OCI-LY7 (cell line): ENCODE data around the gene NOVA2. TPM values are rescaled to one million over a fixed set of nuclear protein-coding genes. Genes with fewer than 3 reads are reported as not detected.
A peak's percentile ranks its signal among the peaks of the same experiment; 100 is the strongest.

Experiments used
- BruUV-seq: library from RNA; stranded (reverse); fragments of 400-500 nt; replicated peaks from 2 replicates; lab custom pipeline; 2021; lab: Mats Ljungman, UMichigan
- CTCF ChIA-PET: fragments of 300-600 bp; sonication (Branson Sonifier 250); formaldehyde crosslinking; loops from one replicate; lab custom pipeline; 2022; ENCODE audit warnings: antibody characterized with exemption; ENCODE audit not compliant: unreplicated experiment; lab: Charles Lee
- POLR2A ChIA-PET: fragments of 300-600 bp; sonication (Branson Sonifier 250); formaldehyde crosslinking; loops from one replicate; lab custom pipeline; 2022; ENCODE audit warnings: antibody characterized with exemption; lab: Charles Lee
- DNase-seq: peaks from one replicate; pipeline ENCODE4 v3.0.0-alpha.2; 2015; ENCODE audit warnings: low spot score
- H2AFZ ChIP-seq: fragments of 200-600 bp; sonication (generic), shearing (Covaris generic); 2 replicates; pipeline ENCODE4 v1.6.1; 2014; ENCODE audit warnings: mild to moderate bottlenecking, antibody characterized with exemption, low read length, moderate library complexity
- H3K27ac ChIP-seq: fragments of 200-600 bp; sonication (generic); 2 replicates; pipeline ENCODE4 v1.5.1; 2014; ENCODE audit warnings: mixed run types, low read depth, mild to moderate bottlenecking, moderate library complexity, low read length, inconsistent platforms; ENCODE audit not compliant: poor library complexity, severe bottlenecking
- H3K36me3 ChIP-seq: fragments of 200-600 bp; sonication (generic); 2 replicates; pipeline ENCODE4 v1.6.1; 2014; ENCODE audit warnings: mild to moderate bottlenecking, antibody characterized with exemption, low read length, moderate library complexity, mixed read lengths; ENCODE audit not compliant: insufficient read depth
- H3K4me1 ChIP-seq: fragments of 200-600 bp; sonication (generic); 2 replicates; pipeline ENCODE4 v1.5.1; 2014; ENCODE audit warnings: mild to moderate bottlenecking, low read length; ENCODE audit not compliant: insufficient read depth, poor library complexity, severe bottlenecking
- H3K4me2 ChIP-seq: fragments of 200-600 bp; sonication (generic); 2 replicates; pipeline ENCODE4 v1.6.1; 2014; ENCODE audit warnings: mild to moderate bottlenecking, low read length
- H3K4me3 ChIP-seq: fragments of 200-600 bp; sonication (generic); 2 replicates; pipeline ENCODE4 v1.5.1; 2014; ENCODE audit warnings: mild to moderate bottlenecking, low read depth, low read length; ENCODE audit not compliant: poor library complexity, severe bottlenecking
- H3K79me2 ChIP-seq: fragments of 200-600 bp; sonication (generic); 2 replicates; pipeline ENCODE4 v1.6.1; 2016; ENCODE audit warnings: low read depth, mild to moderate bottlenecking, low read length, moderate library complexity, mixed read lengths; ENCODE audit not compliant: insufficient read depth
- H3K9me2 ChIP-seq: fragments of 200-600 bp; sonication (generic); 2 replicates; pipeline ENCODE4 v1.6.1; 2016; ENCODE audit warnings: mild to moderate bottlenecking, low read length, mixed read lengths; ENCODE audit not compliant: insufficient read depth
- H3K9me3 ChIP-seq: fragments of 200-600 bp; sonication (generic); 2 replicates; pipeline ENCODE4 v1.6.1; 2014; ENCODE audit warnings: mild to moderate bottlenecking, mixed run types, low read length, mixed read lengths
- H4K20me1 ChIP-seq: fragments of 200-600 bp; sonication (generic); 2 replicates; pipeline ENCODE4 v1.6.1; 2014; ENCODE audit warnings: mild to moderate bottlenecking, antibody characterized with exemption, low read length, moderate library complexity, mixed read lengths; ENCODE audit not compliant: insufficient read depth
- CTCF ChIP-seq: fragments of 200-600 bp; sonication (generic); conservative IDR thresholded peaks from 2 replicates; pipeline ENCODE4 v1.5.1; 2014; ENCODE audit warnings: mild to moderate bottlenecking, antibody characterized with exemption, low read length, moderate library complexity, mixed read lengths
- EZH2phosphoT487 ChIP-seq: fragments of 200-600 bp; sonication (generic); IDR thresholded peaks from 2 replicates; pipeline ENCODE4 v1.6.1; 2018; ENCODE audit warnings: low read depth, borderline replicate concordance, mild to moderate bottlenecking, mixed run types, antibody characterized with exemption, low read length, moderate library complexity, mixed read lengths
- intact Hi-C: fragments of 100-400 bp; cut with micrococcal nuclease; formaldehyde crosslinking; loops from one replicate; pipeline ENCODE4 v1.10.0; 2022; ENCODE audit not compliant: unreplicated experiment
- total RNA-seq, 2 experiments: library from RNA; depleted of rRNA in 1 of 2; stranded (reverse); fragments of >200 nt in 1 of 2; shearing (Covaris generic) in 1 of 2; gene quantifications; 2 replicates each; pipeline ENCODE4 v1.2.3, GENCODE V29; 2014 to 2022

Gene NOVA2
- total RNA-seq, 2 experiments from 2014 or later: 0.19 TPM; not detected in 1

DNA sequence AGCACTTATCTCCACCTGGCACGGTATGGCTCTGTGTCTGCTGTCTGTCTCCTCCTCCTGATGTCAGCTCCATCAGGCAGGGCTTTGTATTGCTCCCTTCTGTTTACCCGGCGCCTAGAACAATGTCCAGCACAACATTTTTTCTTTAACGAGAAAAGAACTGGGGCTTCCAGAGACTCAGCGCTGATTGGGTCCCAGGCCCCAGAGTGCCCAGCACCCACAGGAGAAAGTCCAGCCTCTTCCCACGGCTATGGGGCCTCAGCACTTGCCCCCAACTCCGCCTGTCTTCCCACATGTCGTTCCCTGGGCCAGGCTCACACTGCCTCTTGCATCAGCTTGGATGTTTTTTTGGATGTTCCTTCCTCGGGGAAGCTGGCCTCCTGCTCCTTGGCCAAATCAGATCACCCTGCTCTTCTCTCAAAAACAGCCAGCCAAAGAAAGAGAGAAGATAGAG is 78.1 kb downstream of the NOVA2 start:
- CTCF ChIA-PET: no interaction called here
- H3K4me2 ChIP-seq: no peak overlapping the region
- H3K4me1 ChIP-seq: peaks cover 31% of the 10 kb centered on the region
- peaks cover 52% of the 10 kb centered on the region for H3K36me3 ChIP-seq
- no peak overlapping the region for H3K4me3 ChIP-seq
- no peaks in the 10 kb centered on the region for H3K9me3 ChIP-seq
- H2AFZ ChIP-seq: no peak overlapping the region
- no peaks in the 10 kb centered on the region for H4K20me1 ChIP-seq
- BruUV-seq: no TSS peak
- DNase-seq: no peak
- TF ChIP-seq EZH2phosphoT487: no peak
- no peak for TF ChIP-seq CTCF
- POLR2A ChIA-PET: no interaction called here
- intact Hi-C loops: no loop called here
- H3K79me2 ChIP-seq: peaks cover 5% of the 10 kb centered on the region; the same call in 1 of the 2 replicates
- peak overlapping the region; percentile 52 for H3K27ac ChIP-seq
- no peaks in the 10 kb centered on the region for H3K9me2 ChIP-seq

GRCh38 chr19:45890877-45891276 is 82.8 kb downstream of the NOVA2 start:
- intact Hi-C loops: no loop called here
- H3K36me3 ChIP-seq: peaks cover 23% of the 10 kb centered on the region
- H3K27ac ChIP-seq: no peak overlapping the region
- ChIA-PET CTCF (no interaction called here), POLR2A (no interaction called here)
- no peak overlapping the region for H2AFZ ChIP-seq
- no peak for DNase-seq
- H3K9me2 ChIP-seq: no peaks in the 10 kb centered on the region
- no peak for TF ChIP-seq EZH2phosphoT487
- TF ChIP-seq CTCF: no peak
- H3K9me3 ChIP-seq: no peaks in the 10 kb centered on the region
- H3K79me2 ChIP-seq: no peaks in the 10 kb centered on the region
- H4K20me1 ChIP-seq: no peaks in the 10 kb centered on the region
- peaks cover 34% of the 10 kb centered on the region for H3K4me1 ChIP-seq
- no peak overlapping the region for H3K4me3 ChIP-seq
- no peak overlapping the region for H3K4me2 ChIP-seq
- BruUV-seq: no TSS peak

GRCh38 chr19:45889210-45889885 is 84.3 kb downstream of the NOVA2 start:
- no TSS peak for BruUV-seq
- DNase-seq: no peak
- H3K4me2 ChIP-seq: no peak overlapping the region
- H3K4me3 ChIP-seq: no peak overlapping the region
- intact Hi-C loops: loop anchor here (10.0 kb wide), 1 partner anchor 185 kb away; no protein-coding TSS in a partner anchor
- H3K27ac ChIP-seq: no peak overlapping the region
- ChIA-PET POLR2A (no interaction called here), CTCF (no interaction called here)
- TF ChIP-seq EZH2phosphoT487 (no peak), CTCF (no peak)
- peaks cover 13% of the 10 kb centered on the region; the same call in 1 of the 2 replicates for H3K79me2 ChIP-seq
- H3K9me3 ChIP-seq: no peaks in the 10 kb centered on the region
- no peak overlapping the region for H2AFZ ChIP-seq
- no peaks in the 10 kb centered on the region for H4K20me1 ChIP-seq
- H3K36me3 ChIP-seq: peaks cover 14% of the 10 kb centered on the region
- peaks cover 30% of the 10 kb centered on the region for H3K4me1 ChIP-seq
- H3K9me2 ChIP-seq: no peaks in the 10 kb centered on the region
